Activated CD8-positive, alpha-beta memory T cell treated with anti-CD3 and anti-CD28 coated beads, Interleukin-2, amount 50 U/mL, for 1 hour (primary cell): ENCODE data around the gene NCS1.

Experiments used
- DNase-seq: peaks from one replicate; pipeline ENCODE4 v3.0.0-alpha.2; 2020; ENCODE audit errors: extremely low read depth

The NCS1 gene

DNA sequence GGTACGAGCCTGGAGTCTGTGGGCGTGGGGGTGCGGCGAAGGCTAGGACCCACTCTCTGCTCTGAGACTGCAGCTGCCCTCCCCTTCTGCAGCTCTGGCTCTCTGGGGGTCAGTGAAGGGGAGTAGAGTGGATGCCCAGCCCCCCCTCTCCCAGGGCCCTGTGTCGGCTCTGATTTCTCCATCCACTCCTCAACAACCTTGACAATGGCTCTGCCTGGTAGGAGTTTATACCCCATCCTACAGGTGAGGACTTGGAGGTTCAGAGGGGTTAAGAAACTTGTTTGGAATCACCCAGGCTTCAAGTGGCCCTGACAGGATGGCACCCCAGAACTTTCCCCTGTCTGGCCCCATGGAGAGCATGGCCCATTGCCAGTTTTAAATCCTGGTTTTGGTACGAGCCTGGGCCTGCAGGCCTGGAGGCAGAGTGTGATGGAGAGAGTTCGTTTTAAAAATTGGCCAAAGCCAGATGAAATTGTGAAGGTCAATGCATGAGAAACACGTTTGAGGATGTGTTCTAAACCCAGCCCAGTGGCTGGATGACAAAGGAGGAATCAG lies 22.3 kb downstream of the NCS1 start:
- no peak for DNase-seq

DNA sequence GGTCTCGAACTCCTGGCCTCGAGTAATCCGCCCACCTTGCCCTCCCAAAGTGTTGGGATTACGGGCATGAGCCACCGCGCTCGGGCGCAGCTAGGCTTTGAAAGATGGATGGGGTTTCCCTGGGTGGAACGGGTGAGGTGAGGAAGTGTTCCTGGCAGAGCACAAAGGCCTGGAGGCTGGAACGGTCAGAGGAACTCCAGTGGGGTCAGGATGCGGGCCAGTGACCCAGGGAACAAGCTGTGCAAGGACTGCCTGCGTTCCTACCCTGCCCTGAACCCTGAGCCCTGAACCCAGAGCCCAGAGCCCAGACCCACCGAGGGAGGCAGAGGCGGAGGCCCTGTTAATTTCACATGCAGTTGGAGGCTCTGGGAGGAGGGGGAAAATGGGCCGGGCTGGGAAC lies 23.4 kb downstream of the NCS1 start:
- no peak for DNase-seq

DNA sequence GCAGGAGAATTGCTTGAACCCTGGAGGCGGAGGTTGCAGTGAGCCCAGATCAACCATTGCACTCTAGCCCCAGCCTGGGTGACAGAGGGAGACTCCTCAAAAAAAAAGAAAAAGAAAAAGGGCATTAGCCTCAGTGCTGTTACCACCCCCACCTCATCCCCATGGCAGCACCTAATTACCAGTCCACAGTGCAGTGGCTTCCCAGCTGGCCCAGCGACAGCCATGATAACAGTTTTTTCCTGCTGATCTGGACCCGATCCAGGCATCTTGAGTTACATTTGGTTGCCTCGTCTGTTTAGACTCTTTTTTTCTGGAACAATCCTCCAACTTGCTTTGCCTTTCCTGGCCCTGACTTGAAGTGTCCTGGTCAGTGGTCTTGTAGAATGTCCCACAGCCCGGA lies 24.4 kb downstream of the NCS1 start:
- no peak for DNase-seq

DNA sequence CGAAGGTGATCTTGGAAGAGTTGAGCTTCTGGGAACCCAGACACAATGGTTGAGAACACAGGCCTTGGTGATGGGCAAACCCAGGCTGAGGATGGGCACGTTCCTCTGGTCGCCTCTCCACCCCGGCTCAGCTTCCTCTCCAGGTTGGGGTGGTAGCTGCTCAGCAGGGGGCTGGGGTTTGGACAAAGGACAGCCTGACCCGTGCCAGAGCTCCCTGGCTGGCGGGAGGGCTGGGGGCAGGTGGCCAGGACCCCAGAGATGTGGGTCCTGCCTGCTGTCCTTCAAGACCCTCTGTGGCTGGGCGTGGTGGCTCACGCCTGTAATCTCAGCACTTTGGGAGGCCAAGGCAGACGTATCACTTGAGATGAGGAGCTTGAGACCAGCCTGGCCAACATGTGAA lies 25.2 kb downstream of the NCS1 start:
- no peak for DNase-seq

DNA sequence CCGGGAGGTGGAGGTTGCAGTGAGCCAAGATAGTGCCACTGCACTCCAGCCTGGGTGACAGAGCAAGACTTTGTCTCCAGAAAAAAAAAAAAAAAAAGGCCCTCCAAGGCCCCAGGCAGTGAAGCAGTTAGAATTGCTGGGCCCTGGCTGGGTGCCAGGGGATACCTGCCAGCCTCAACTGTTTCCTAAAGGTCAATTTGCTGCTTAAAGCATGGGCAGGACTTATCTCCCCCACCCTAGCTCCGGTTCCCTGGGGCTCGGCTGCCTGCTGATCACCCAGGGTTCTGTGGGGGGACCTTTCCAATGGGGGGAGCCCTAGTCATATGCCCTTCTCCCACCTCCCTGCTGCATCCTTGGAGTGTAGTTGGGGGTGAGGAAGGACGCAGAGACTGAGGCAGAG lies 25.7 kb downstream of the NCS1 start:
- no peak for DNase-seq

DNA sequence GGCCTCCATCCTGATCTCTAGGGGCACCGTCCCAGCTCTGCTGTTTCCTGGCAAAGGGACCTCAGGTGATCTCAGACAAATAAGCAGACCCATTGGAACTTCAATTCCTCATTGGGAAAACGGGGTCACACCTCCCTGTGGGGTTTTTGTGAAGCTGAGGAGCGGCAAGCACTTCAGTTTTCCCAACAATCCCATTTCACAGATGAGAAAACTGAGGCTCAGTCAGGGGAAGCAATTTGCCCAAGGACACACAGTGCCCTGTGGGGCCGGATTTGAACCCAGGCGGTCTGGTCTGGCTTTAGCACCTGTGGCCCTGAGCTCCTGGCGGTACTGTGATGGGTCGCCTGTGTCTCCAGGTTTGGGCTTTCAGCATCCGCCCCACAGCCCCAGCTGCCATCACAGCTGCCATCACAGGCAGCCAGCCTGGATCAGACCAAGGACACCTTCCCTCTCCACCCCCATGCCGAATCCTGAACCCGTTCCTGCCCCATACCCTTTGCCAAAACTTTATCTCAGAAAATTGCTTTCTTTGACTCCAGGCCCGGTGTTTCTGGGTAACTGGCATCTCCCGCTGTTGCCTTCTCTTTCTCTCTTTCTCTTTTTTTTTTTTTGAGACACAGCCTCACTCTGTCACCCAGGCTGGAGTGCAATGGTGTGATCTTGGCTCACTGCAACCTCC lies 26.4 kb downstream of the NCS1 start:
- no peak for DNase-seq

DNA sequence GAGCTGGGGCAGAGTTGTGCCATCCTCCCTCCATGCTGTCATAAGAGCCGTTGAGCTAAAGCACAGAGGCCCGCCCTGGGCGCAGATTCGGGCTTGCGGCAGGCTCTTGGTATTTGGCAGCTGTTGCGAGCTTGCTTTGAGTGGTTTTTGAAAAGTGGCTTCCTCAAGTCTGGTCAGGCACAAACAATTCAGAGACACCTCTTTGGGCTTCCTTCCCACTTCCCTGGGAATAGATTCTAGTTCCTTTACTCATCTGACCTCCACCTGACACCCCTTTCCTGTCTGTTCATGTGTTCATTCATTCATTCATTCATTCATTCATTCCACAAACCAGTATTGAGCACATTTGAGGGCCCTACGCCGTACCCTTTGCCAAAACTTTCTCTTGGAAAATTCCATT lies 27.4 kb downstream of the NCS1 start:
- DNase-seq = no peak

DNA sequence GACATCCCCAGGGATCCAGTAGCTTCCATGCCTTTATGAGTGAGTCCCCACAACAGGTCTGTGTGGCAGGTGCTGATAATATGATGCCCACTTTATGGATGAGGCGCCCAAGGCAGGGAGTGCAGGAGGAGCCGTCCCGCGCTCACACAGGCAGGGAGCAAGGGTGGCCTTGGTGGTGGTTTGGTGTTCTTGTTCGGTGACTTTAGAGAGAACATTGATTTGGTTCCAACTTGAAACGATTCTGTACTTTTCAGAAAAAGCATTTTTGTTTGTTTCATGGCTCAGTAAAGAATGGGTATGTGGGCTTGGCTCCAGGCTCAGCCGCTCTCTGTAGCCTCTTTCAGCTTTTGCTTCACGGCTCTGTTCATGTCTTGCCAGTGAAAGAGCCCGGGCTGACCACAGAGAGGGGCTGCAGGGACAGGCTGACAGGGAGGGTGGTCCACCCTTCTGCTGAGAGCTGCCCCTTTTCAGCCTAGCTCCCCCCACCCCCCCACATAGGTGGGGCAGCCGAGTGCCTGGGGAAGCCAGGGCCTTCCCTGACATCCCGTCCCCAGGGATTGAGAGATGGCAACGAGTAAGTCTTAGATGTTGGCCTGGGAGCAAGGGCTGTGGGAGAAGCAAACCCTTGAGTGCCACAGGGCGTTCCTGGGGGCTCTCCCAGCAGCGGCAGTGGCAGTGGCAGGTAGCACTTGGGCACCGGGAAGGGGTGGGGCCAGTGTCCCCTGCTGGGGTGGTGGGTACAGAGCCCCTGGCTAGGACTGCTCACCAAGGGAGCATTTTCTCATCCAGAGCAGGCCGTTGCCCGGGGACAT lies 28.0 kb downstream of the NCS1 start:
- no peak for DNase-seq

DNA sequence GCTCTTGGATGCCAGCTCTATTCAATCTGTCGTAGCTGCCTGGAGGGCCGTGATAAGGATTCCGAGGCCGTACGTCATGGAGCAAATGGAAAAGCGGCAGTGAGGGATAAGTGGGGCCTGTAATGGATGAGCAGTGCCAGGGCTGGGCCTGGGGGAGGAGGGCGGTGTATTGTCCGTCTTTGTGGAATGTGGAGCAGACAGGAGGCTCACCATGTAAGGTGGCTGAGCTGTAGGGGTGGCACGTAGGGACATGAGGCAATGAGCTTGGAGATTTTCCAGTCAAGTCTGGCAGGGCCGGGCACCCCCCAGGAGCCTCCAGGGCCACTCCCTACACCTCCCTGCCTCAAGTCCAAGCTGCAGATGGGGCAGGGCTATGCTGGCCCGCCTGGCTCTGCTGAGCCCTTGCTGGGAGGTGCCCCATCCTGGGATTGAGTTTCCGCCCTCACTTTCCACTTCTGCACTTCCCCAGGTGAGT lies 29.2 kb downstream of the NCS1 start:
- no peak for DNase-seq

DNA sequence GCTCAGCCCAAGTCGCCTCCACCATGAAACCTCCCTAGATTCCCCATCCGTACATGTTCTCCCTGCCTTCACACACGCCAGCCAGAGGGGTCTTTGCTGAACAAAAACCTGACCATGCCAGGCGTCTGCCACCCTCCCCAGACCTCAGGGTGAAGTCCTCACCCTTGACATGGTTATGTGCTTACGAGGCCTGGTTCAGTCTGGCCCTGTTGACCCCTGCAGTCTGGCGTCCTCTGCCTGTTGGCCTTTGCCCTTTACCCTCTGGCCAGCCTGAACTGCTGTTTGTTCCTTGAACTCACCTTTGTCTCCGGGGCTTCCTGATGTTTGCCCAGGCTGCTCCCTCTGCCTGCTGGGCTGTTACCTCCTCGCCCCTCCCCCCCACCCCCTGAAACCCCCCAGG lies 29.8 kb downstream of the NCS1 start:
- DNase-seq = no peak

DNA sequence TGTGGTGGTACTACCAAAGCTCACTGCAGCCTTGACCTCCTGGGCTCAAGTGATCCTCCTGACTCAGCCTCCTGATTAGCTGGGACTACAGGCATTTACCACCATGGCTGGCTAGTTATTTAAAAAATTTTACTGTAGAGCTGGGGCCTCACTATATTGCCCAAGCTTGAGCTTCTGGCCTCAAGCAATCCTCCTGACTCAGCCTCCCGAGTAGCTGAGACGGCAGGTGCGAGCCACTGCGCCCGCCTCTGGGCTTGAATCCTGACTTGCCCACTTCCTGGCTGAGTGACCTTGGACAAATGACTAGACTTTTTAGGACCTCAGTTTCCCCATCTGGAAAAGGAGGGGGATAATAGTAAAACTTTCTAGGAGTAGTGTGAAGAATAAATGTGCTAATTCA lies 32.1 kb downstream of the NCS1 start:
- no peak for DNase-seq

DNA sequence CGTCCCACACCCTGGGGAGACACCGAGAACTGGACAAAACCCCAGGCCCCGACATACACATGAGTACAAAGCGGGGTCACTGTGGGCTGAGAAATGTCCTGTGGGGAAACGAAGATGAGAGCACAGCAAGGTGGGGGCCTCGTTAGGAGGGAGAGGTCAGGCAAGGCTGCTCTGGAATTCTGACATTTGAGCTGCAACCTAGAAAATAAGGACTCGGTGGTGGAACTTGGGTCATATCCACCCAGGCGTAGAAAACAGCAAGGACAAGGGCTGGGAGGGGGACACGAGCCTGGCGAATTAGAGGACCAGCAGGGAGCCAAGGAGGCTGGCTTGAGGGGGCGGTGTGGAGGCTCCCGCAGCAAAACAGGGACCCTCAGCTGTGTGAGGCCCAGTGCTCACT lies 32.8 kb downstream of the NCS1 start:
- no peak for DNase-seq

DNA sequence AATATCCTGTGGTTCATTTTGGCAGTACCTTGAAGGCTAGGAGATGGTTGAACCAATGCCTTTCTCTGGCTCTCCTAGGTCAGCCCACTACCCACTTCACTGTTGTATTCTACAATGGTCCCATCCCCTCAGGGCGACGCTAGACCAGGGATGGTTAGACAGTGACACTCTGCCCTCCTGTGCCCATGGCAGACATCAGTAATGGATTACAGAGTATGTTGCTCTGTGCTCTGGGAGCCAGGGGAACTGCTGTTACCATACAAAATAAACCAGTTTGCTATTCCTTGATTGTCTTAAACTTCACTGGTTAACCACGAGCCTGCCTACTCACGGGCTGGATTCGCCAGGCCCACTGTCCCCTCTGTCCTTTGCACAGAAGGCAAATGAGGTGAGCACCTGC lies 33.7 kb downstream of the NCS1 start:
- no peak for DNase-seq

DNA sequence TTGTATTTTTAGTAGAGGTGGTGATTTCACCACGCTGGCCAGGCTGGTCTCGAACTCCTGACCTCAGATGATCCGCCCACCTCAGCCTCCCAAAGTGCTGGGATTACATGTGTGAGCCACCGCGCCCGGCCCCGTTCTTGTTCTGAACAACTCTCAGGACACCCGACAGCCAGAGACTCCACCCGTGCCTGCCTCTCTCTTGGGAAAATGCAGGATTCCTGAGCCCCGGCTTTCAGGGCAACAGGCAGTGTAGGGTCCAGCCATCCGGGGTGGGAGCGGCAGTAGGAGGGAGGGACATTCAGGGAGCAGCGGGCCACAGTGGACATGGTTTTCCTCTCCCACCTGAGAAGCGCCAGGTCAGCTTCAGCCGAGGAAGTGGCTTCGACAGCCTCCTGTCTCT lies 34.4 kb downstream of the NCS1 start:
- no peak for DNase-seq

DNA sequence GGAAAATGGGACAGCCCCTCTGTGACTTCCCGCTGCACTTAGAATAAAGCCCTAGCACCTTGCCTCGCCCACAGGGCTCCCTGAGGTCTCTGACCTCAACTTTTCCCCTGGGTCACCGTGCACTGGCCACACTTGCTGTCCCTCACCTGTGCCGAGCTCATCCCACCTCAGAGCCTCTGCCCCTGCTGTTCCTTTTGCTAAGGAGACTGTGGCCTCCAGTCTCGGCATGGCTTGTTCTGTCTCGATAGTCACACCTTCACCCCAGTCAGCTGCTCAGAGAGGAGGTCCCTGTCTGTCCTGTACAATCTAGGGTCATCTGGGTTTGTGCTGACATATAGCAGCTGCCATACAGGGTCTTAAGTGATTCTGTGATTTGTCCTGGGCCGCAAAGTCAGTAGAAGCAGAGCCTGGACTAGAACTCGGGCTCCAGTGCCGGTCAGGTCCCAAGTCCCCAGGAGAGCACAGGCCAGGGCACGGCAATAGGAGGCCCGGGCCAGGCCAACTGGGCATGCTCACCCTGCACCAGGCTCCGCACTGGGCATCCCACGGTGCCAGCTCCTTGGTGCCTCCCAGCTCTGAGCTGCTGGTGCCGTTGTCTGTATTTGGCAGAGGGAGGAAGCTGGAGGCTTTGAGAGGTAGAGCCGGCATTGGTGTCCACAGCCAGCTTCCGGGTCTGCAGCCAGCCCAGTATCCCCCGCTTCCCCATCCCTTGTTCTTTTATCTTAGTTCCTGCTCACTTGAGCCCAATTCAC lies 35.2 kb downstream of the NCS1 start:
- DNase-seq = no peak

DNA sequence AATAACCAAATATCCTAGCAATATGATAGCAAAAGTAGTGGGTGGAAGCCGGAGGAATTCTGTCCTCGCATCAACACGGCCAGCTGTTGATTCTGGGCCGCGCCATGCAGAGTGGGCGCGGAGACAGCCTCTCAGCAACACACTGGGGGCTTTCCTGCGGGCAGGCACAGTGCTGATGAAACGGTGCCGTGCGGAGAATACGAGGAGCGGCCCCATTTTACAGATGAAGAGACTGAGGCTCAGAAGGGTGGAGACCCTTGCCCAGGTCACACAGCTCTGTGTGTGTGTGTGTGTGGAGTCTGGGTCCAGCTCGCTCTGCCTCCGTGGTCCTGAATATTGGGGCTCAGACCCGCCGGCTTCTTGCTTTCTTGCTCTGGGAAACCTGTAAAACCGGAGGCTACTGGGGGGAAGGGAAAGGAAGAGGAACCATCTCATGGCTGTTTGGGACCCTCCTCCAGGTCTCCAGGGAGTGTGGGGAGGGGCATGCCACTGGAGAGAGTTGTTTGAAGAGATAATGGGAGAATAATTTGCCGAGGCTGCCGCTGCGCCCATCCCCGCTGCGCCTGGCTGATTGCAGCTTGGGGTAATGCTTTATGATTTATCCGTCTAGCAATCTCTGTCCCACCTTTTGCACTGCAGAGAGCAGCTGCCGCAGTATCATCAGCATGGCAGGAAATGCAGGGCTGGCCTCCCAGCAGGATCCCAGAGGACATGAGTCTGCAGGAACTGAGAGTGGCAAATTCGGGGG lies 36.6 kb downstream of the NCS1 start:
- DNase-seq = no peak

DNA sequence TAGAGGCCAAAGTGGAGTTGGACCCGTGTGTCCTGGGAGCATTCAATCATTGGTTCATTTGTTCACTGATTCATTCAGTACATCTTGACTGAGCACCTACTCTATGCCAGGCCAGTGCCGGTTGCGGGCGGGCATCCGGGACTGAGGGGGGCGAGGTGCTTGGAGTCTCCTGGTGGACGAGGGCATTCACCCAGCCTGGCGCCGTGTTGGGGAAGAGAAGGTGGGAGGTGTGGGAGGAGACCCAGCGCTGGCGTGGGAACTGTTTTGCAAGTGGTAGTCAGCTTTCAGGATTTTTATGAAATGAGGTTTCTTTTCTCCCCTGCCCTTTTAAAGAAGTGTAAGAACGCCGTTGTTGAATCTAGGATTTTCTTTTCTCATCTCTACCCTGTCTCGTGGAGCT lies 37.2 kb downstream of the NCS1 start:
- DNase-seq = no peak

DNA sequence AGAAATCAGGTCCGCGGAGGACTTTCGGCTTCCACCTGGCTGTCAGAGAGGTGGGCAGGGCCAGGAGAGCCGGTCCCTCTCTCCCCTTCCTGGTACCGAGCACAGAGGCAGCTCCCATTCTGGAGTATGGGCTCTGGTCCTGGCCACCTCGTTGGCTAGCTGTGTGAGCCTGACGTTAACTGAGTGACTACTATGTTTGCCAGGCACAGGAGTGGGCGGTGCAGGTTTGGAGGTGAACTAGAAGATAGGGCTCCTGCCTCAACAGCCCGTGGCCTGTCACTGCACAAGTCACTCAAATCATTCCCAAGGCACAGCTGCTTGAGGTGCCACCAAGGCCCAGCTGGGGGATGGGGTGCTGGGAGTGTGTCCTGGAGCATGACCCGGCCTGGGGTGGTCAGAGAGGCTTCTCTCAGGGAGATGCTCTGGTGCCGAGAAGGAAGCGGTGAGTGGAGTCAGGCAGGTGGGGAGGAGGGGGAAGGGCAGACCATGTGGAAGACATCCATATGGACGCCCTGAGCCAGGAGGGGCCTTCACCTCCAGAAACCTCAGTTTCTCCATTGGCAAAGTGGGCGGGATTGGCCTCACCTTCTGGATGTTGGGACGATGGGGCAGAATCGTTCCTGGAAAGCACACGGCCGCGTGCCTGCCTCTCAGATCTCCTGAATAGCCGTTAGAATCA lies 39.5 kb downstream of the NCS1 start:
- no peak for DNase-seq

DNA sequence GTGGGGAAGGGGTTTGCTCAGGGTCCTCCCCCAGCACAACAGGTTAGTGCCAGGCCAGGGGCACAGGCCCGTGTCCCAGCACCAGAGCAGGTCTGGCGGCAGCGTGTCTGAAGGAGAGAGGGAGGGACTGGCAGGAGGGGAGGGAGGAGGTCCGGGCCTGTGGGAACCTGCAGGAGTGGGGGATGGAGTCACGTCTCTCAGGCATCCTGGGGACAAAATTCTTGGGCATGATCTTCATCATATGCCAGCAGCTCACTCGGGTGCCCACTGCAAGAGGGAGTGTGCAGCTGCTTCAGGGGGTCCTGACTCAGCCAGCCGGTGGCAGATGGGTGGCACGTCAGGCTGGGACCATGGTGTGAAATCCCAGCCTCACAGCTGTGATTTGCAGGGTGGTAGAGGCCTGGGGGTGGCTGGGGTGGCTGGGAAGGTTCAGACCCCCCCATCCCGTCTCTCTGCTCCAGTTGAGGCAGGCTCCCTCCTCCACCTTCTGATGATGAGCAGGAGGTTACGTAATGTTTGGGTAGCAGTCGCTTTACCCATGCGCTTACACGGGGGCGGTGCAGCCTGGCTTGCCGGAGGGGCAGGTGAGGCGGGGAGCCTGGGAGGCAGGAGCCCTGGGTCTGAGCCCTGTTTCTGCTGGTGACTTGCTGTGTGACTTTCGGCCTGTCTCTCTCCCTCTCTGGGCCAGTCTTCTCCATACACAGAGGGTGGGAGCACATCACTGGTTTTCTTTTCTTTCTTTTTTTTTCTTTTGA lies 40.5 kb downstream of the NCS1 start:
- no peak for DNase-seq
